CD14-positive monocyte (primary cell): ENCODE results near the gene TP53TG5. TPM values are rescaled to one million over a fixed set of nuclear protein-coding genes. Genes with fewer than 3 reads are reported as not detected.

Experiments
- DNase-seq, 3 donors: peaks; one replicate each; pipeline ENCODE4 v3.0.0-alpha.2; 2011 to 2022
- H2AFZ ChIP-seq: 2 replicates; pipeline ENCODE4 v1.6.0; 2012; ENCODE audit warnings: mild to moderate bottlenecking, low read depth, low read length, inconsistent platforms; ENCODE audit not compliant: insufficient read depth, poor library complexity, severe bottlenecking
- H3K27ac ChIP-seq, 2 donors: 1 replicate in 1 of 2; 2 replicates in 1 of 2; pipeline ENCODE4 v1.5.1; 2012 to 2013; ENCODE audit warnings: low read length in 2 of 2, control low read depth in 1 of 2, inconsistent platforms in 1 of 2, low read depth in 1 of 2, mild to moderate bottlenecking in 1 of 2
- H3K27me3 ChIP-seq, 2 donors: one replicate each; pipeline versions ENCODE4 v1.6.0 to v1.6.1; 2011 to 2013; ENCODE audit warnings: low read length in 2 of 2; ENCODE audit not compliant: control insufficient read depth in 2 of 2, insufficient read depth in 2 of 2
- H3K36me3 ChIP-seq, 2 donors: replicated peaks in 1 of 2; 1 replicate in 1 of 2; 2 replicates in 1 of 2; pipeline versions ENCODE4 v1.5.1 to v1.6.1; 2012 to 2013; ENCODE audit warnings: low read length in 2 of 2, control low read depth in 1 of 2, inconsistent platforms in 1 of 2, mild to moderate bottlenecking in 1 of 2; ENCODE audit not compliant: insufficient read depth in 2 of 2, control insufficient read depth in 1 of 2
- H3K4me1 ChIP-seq, 2 donors: 1 replicate in 1 of 2; 2 replicates in 1 of 2; pipeline versions ENCODE4 v1.5.1 to v1.6.1; 2012 to 2013; ENCODE audit warnings: low read length in 2 of 2, control low read depth in 1 of 2, inconsistent platforms in 1 of 2, mild to moderate bottlenecking in 1 of 2, moderate library complexity in 1 of 2; ENCODE audit not compliant: insufficient read depth in 2 of 2, control insufficient read depth in 1 of 2
- H3K4me2 ChIP-seq: replicated peaks from 2 replicates; pipeline ENCODE3; 2012; ENCODE audit warnings: low read length, moderate library complexity, mild to moderate bottlenecking; ENCODE audit not compliant: poor library complexity, severe bottlenecking; ENCODE audit errors: extremely low read depth
- H3K4me3 ChIP-seq, 3 experiments: fragments of 200-600 bp in 1 of 3; sonication (generic) in 1 of 3; replicated peaks in 1 of 3; 1 replicate in 2 of 3; 2 replicates in 1 of 3; pipeline ENCODE4 v1.5.1; 2011 to 2013; ENCODE audit warnings: low read length in 3 of 3, mild to moderate bottlenecking in 3 of 3, control low read depth in 2 of 3, low read depth in 2 of 3, inconsistent platforms in 1 of 3, moderate library complexity in 1 of 3
- H3K79me2 ChIP-seq: 2 replicates; pipeline ENCODE4 v1.6.0; 2012; ENCODE audit warnings: mild to moderate bottlenecking, control low read depth, inconsistent platforms, low read length, moderate library complexity; ENCODE audit not compliant: insufficient read depth
- H3K9ac ChIP-seq: 2 replicates; pipeline ENCODE4 v1.6.0; 2017; ENCODE audit warnings: low read length, mild to moderate bottlenecking; ENCODE audit not compliant: insufficient read depth, poor library complexity, severe bottlenecking
- H3K9me3 ChIP-seq, 2 donors: replicated peaks in 1 of 2; 1 replicate in 1 of 2; 2 replicates in 1 of 2; pipeline versions ENCODE4 v1.5.1 to v1.6.1; 2012 to 2013; ENCODE audit warnings: low read length in 2 of 2, control low read depth in 1 of 2; ENCODE audit not compliant: control insufficient read depth in 1 of 2, insufficient read depth in 1 of 2
- H4K20me1 ChIP-seq: 2 replicates; pipeline ENCODE4 v1.6.0; 2012; ENCODE audit warnings: mild to moderate bottlenecking, low read length, control low read depth, moderate library complexity; ENCODE audit not compliant: insufficient read depth
- H3K27ac Mint-ChIP-seq, 7 donors: one replicate each; pipeline ENCODE4 v1.8.0; 2020; ENCODE audit warnings: mild to moderate bottlenecking in 7 of 7, mixed read lengths in 7 of 7, moderate library complexity in 6 of 7, inconsistent platforms in 2 of 7
- H3K27me3 Mint-ChIP-seq, 3 donors: one replicate each; pipeline ENCODE4 v1.8.0; 2021 to 2022; ENCODE audit warnings: low read depth in 3 of 3, mild to moderate bottlenecking in 3 of 3, mixed read lengths in 3 of 3, moderate library complexity in 3 of 3, inconsistent platforms in 1 of 3
- H3K36me3 Mint-ChIP-seq, 2 donors: one replicate each; pipeline ENCODE4 v1.8.0; 2020; ENCODE audit warnings: mixed read lengths in 2 of 2, inconsistent platforms in 1 of 2, mild to moderate bottlenecking in 1 of 2
- H3K4me1 Mint-ChIP-seq: one replicate; pipeline ENCODE4 v1.8.0; 2020; ENCODE audit warnings: mild to moderate bottlenecking, mixed read lengths
- H3K4me3 Mint-ChIP-seq, 2 donors: one replicate each; pipeline ENCODE4 v1.8.0; 2020; ENCODE audit warnings: mild to moderate bottlenecking in 2 of 2, mixed read lengths in 2 of 2, moderate library complexity in 1 of 2
- H3K9me3 Mint-ChIP-seq, 7 donors: one replicate each; pipeline ENCODE4 v1.8.0; 2020 to 2022; ENCODE audit warnings: mixed read lengths in 7 of 7, mild to moderate bottlenecking in 6 of 7, moderate library complexity in 6 of 7, inconsistent platforms in 2 of 7
- CTCF ChIP-seq: fragments of 200-600 bp; IDR thresholded peaks from one replicate; pipeline ENCODE4 v1.8.0; 2022; ENCODE audit warnings: antibody characterized with exemption, mild to moderate bottlenecking
- WGBS: methylation state at CpG from one replicate; pipeline ENCODE4 v1.1.5; 2013; ENCODE audit warnings: missing lambda C conversion rate; ENCODE audit not compliant: insufficient coverage; 5-methylcytosine and 5-hydroxymethylcytosine counted together
- intact Hi-C, 2 donors: fragments of 100-400 bp; cut with micrococcal nuclease; formaldehyde crosslinking; loops; one replicate each; pipeline versions ENCODE4 v1.15.0 to v1.15.1; 2023
- polyA plus RNA-seq, 3 donors: library from polyadenylated mRNA; depleted of rRNA in 1 of 3; unstranded in 2 of 3; stranded (reverse) in 1 of 3; fragments of 300-500 nt in 2 of 3; fragments of >200 nt in 1 of 3; fragmentation: Illumina TruSeq in 2 of 3; gene quantifications; 1 replicate in 2 of 3; 2 replicates in 1 of 3; pipeline ENCODE4 v1.2.3, GENCODE V29; 2012 to 2021

TP53TG5 gene
- polyA plus RNA-seq, 3 donors: 0.11 TPM; not detected in 2

GRCh38 chr20:45359069-45359405 is 19.1 kb downstream of the TP53TG5 start:
- WGBS: 75% methylated on average over 2 of the region's 7 CpGs
- TF ChIP-seq CTCF: no peak
- Histone ChIP-seq H3K4me3 (no peak overlapping the region), H3K27ac (no peak overlapping the region), H3K79me2 (peaks cover 8% of the 10 kb centered on the region), H3K4me2 (no peak overlapping the region), H2AFZ (no peak overlapping the region), H3K9me3 (no peaks in the 10 kb centered on the region), H3K4me1 (peaks cover 44 to 57% of the 10 kb centered on the region in 2 donors), H4K20me1 (peaks cover 8% of the 10 kb centered on the region), H3K27me3 (no peaks in the 10 kb centered on the region), H3K36me3 (no peaks in the 10 kb centered on the region), H3K9ac (no peak overlapping the region)
- no peak for DNase-seq
- Mint-ChIP-seq H3K27ac (peak overlapping the region in 1 of 7 donors; percentile 24), H3K9me3 (peaks cover 0 to 3% (median 0%) of the 10 kb centered on the region in 7 donors), H3K4me1 (peaks cover 52% of the 10 kb centered on the region), H3K4me3 (no peak overlapping the region), H3K27me3 (peaks cover 0 to 2% (median 0%) of the 10 kb centered on the region in 3 donors), H3K36me3 (no peaks in the 10 kb centered on the region)
- intact Hi-C loops: no loop called here

GRCh38 chr20:45358282-45359068 is 19.6 kb downstream of the TP53TG5 start:
- Histone ChIP-seq H4K20me1 (peaks cover 2% of the 10 kb centered on the region), H3K4me3 (no peak overlapping the region), H3K9me3 (no peaks in the 10 kb centered on the region), H3K4me1 (peaks cover 39 to 51% of the 10 kb centered on the region in 2 donors), H3K27ac (no peak overlapping the region), H3K4me2 (no peak overlapping the region), H3K79me2 (peaks cover 2% of the 10 kb centered on the region), H3K27me3 (no peaks in the 10 kb centered on the region), H2AFZ (no peak overlapping the region), H3K9ac (no peak overlapping the region), H3K36me3 (no peaks in the 10 kb centered on the region)
- H3K9me3 Mint-ChIP-seq: peaks cover 0 to 3% (median 0%) of the 10 kb centered on the region in 7 donors
- TF ChIP-seq CTCF: no peak
- H3K36me3 Mint-ChIP-seq: no peaks in the 10 kb centered on the region
- H3K4me1 Mint-ChIP-seq: peaks cover 46% of the 10 kb centered on the region
- peaks cover 0 to 2% (median 0%) of the 10 kb centered on the region in 3 donors for H3K27me3 Mint-ChIP-seq
- WGBS: 33% methylated on average over 5 of the region's 10 CpGs
- intact Hi-C loops: no loop called here
- peak overlapping the region in 1 of 2 donors; percentile 42 for H3K4me3 Mint-ChIP-seq
- peak overlapping the region in 3 of 7 donors; percentile 28 to 50 (median 40) for H3K27ac Mint-ChIP-seq
- DNase-seq: peak in 2 of 3 donors; percentile 47 to 86
